Calu3 (cell line): ENCODE measurements around the gene CCDC92. TPM values are rescaled to one million over a fixed set of nuclear protein-coding genes. Genes with fewer than 3 reads are reported as not detected.

Source experiments
- BruUV-seq: library from RNA; stranded (reverse); fragments of 400-500 nt; replicated peaks from 2 replicates; lab custom pipeline; 2021; lab: Mats Ljungman, UMichigan
- CTCF ChIA-PET: fragments of 300-600 bp; sonication (Branson Sonifier 250); formaldehyde crosslinking; loops from one replicate; lab custom pipeline; 2022; ENCODE audit warnings: antibody characterized with exemption; lab: Charles Lee
- DNase-seq: peaks from one replicate; pipeline ENCODE4 v3.0.0; 2022
- H3K27ac Mint-ChIP-seq: one replicate; pipeline ENCODE4 v1.8.0; 2022; ENCODE audit warnings: mixed read lengths; ENCODE audit not compliant: unreplicated experiment
- H3K27me3 Mint-ChIP-seq: one replicate; pipeline ENCODE4 v1.8.0; 2022; ENCODE audit warnings: mixed read lengths; ENCODE audit not compliant: unreplicated experiment
- H3K36me3 Mint-ChIP-seq: one replicate; pipeline ENCODE4 v1.8.0; 2022; ENCODE audit warnings: mild to moderate bottlenecking, moderate library complexity, mixed read lengths; ENCODE audit not compliant: insufficient read depth, unreplicated experiment
- H3K4me1 Mint-ChIP-seq: one replicate; pipeline ENCODE4 v1.8.0; 2022; ENCODE audit warnings: mild to moderate bottlenecking, low read depth, mixed read lengths; ENCODE audit not compliant: unreplicated experiment
- H3K4me3 Mint-ChIP-seq: one replicate; pipeline ENCODE4 v1.8.0; 2022; ENCODE audit warnings: mild to moderate bottlenecking, low read depth, moderate library complexity, mixed read lengths; ENCODE audit not compliant: unreplicated experiment
- H3K9me3 Mint-ChIP-seq: one replicate; pipeline ENCODE4 v1.8.0; 2022; ENCODE audit warnings: low read depth, mixed read lengths; ENCODE audit not compliant: unreplicated experiment
- intact Hi-C: fragments of 100-400 bp; cut with micrococcal nuclease; formaldehyde crosslinking; loops from one replicate; pipeline ENCODE4 v1.10.0; 2022; ENCODE audit not compliant: unreplicated experiment
- total RNA-seq: library from RNA; stranded (reverse); gene quantifications from 2 replicates; pipeline ENCODE4 v1.2.3, GENCODE V29; 2022
- TF ChIP-seq, protein P1 (sequence below): fragments of 200-600 bp; IDR thresholded peaks from one replicate; pipeline ENCODE4 v1.8.0; 2022; ENCODE audit warnings: antibody characterized with exemption; ENCODE audit not compliant: unreplicated experiment

CCDC92 gene
- total RNA-seq, 1 experiment from 2014 or later: 35.0 TPM

DNA sequence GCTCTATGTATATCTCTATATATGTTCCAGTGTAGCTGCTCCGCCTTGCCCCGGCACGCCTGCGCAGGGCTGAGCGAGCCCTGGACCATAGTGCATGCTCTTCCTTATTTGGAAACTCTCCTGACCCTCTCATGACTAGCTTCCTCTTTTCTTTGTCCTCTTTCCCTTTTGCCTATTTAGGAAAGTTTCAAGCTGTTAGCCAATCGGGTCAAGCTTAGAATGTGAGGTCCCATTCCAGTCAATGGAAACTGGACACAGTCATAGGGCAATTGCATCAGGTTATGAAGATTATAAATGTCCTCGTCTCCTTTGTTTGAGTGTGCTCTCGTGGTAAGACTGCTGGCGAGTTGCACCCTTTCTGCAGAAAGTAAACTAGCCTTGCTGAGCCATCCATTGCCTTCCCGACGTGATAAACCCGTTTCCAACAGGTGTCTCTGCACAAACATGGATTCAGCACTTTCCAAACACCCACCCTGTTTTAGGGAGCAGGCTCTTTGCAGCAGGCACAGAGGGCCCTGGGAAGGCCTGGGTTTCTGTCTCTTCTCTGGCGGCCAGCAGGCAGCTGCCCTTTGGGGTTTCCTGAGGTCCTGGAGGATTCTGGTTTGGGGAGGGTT is 30.9 kb downstream of the CCDC92 start:
- H3K4me1 Mint-ChIP-seq: no peaks in the 10 kb centered on the region

DNA sequence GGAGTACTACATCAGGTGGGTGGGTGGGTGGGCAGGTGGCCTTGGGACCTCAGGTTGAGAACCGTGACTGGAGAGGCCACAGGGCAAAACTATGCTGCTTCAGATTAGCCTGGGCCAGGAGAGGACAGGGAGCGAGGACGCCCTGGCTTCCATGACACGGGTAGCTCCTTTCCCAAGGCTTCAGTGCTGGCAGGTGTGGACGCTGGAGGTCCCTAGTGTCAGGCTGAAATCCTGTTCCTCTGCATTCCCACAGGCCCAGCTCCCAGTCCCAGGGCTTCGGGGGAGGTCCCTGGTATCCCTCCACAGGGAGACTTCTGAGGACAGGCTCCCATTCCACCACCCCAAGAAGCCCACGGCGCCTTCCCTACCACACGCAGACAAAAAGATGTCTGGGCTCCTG is 31.6 kb downstream of the CCDC92 start:
- TF ChIP-seq, protein P1, sequence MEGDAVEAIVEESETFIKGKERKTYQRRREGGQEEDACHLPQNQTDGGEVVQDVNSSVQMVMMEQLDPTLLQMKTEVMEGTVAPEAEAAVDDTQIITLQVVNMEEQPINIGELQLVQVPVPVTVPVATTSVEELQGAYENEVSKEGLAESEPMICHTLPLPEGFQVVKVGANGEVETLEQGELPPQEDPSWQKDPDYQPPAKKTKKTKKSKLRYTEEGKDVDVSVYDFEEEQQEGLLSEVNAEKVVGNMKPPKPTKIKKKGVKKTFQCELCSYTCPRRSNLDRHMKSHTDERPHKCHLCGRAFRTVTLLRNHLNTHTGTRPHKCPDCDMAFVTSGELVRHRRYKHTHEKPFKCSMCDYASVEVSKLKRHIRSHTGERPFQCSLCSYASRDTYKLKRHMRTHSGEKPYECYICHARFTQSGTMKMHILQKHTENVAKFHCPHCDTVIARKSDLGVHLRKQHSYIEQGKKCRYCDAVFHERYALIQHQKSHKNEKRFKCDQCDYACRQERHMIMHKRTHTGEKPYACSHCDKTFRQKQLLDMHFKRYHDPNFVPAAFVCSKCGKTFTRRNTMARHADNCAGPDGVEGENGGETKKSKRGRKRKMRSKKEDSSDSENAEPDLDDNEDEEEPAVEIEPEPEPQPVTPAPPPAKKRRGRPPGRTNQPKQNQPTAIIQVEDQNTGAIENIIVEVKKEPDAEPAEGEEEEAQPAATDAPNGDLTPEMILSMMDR: no peak
- H3K4me1 Mint-ChIP-seq: no peaks in the 10 kb centered on the region
- no TSS peak for BruUV-seq
- H3K27me3 Mint-ChIP-seq: no peaks in the 10 kb centered on the region
- no peaks in the 10 kb centered on the region for H3K9me3 Mint-ChIP-seq
- intact Hi-C loops: no loop called here
- DNase-seq: no peak
- no peak overlapping the region for H3K27ac Mint-ChIP-seq
- CTCF ChIA-PET: no interaction called here
- no peak overlapping the region for H3K4me3 Mint-ChIP-seq
- peaks cover 4% of the 10 kb centered on the region for H3K36me3 Mint-ChIP-seq

More for the DNA sequence above, 30.9 kb downstream of the CCDC92 start:
- TF ChIP-seq, protein P1: no peak
- no peak overlapping the region for H3K4me3 Mint-ChIP-seq
- CTCF ChIA-PET: no interaction called here
- intact Hi-C loops: no loop called here
- BruUV-seq: no TSS peak
- H3K27me3 Mint-ChIP-seq: no peaks in the 10 kb centered on the region
- H3K36me3 Mint-ChIP-seq: no peaks in the 10 kb centered on the region
- no peaks in the 10 kb centered on the region for H3K9me3 Mint-ChIP-seq
- no peak for DNase-seq
- H3K27ac Mint-ChIP-seq: no peak overlapping the region

DNA sequence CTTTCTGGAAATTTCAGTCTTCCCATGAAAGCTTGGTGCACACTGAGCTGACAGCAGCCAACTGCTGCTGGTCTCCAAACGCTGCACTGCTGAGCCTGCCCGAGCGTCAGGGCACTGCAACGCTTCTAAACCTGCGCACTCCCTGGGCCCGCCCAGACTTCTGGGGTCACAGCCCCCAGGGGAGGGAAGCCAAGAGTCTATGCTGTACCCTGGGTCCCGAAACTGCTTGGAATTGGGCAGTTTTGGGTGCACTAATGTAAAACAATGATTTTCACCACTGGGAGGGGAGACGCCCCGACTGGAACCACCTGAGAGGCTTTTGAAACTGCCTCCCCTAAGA is 32.0 kb downstream of the CCDC92 start:
- BruUV-seq: no TSS peak
- DNase-seq: no peak
- TF ChIP-seq, protein P1: no peak
- CTCF ChIA-PET: no interaction called here
- Mint-ChIP-seq H3K27ac (no peak overlapping the region), H3K36me3 (peaks cover 5% of the 10 kb centered on the region), H3K27me3 (no peaks in the 10 kb centered on the region), H3K4me3 (no peak overlapping the region), H3K9me3 (no peaks in the 10 kb centered on the region), H3K4me1 (no peaks in the 10 kb centered on the region)
- intact Hi-C loops: no loop called here

DNA sequence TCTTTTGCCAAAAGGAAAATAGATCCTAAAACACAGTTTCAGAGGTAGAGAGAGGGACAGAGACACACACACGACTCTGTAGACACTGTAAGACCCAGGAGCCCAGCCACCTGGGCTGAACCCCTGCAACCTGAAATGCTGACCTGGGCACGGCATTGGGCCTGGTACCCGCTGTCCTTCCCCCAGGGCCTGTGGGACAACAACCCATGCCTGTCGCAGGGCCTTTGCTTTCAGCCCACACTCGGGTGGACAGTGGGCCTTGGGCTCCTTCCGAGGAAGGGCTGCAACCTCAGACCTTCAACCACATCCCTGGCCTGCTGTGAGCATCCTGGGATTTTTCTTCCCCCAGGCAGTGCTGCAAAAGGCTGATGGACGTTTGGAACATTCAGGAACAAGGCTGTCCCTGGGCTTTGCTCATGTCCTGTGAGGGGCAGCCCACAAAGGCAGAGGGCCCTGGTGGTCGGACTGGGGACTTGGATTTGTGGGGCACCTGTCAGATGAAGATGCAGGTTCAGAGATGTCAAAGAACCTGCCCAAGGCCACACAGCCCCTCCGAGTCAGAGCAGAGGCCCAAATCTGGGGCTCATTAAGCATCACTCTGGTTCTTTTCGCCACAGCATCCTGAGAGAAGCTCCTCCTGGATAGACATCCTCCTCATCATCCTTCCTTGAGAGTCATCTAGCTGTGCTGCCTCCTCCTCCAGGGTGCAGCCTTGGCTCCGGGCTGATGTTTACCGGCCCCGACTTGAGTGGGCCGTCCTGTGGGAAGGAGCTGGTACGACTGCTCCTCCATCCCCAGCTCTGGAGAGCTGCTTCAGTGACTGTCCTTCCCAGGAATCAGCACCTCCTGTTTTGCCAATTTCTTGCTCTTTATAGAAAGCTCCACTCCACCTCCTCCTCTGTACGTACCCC is 32.7 kb downstream of the CCDC92 start:
- H3K27ac Mint-ChIP-seq: no peak overlapping the region
- no TSS peak for BruUV-seq
- no peak overlapping the region for H3K4me3 Mint-ChIP-seq
- intact Hi-C loops: no loop called here
- DNase-seq: no peak
- TF ChIP-seq, protein P1: no peak
- no peaks in the 10 kb centered on the region for H3K27me3 Mint-ChIP-seq
- H3K36me3 Mint-ChIP-seq: peaks cover 5% of the 10 kb centered on the region
- H3K9me3 Mint-ChIP-seq: no peaks in the 10 kb centered on the region
- CTCF ChIA-PET: no interaction called here
- H3K4me1 Mint-ChIP-seq: no peaks in the 10 kb centered on the region
